GM18498 (cell line): ENCODE measurements around the gene PRMT1.

ENCODE experiments used
- ATAC-seq: cut with Tn5 transposase; IDR thresholded peaks from one replicate; pipeline ENCODE4 v1.9.1; 2021; ENCODE audit warnings: mild to moderate bottlenecking, moderate library complexity; ENCODE audit not compliant: unreplicated experiment

PRMT1 gene

GRCh38 chr19:49667473-49667872 is 9.6 kb upstream of the PRMT1 start:
- no peak for ATAC-seq

GRCh38 chr19:49669516-49669915 is 7.6 kb upstream of the PRMT1 start:
- no peak for ATAC-seq

GRCh38 chr19:49672131-49672919 is 4.7 kb upstream of the PRMT1 start:
- ATAC-seq = no peak

- peak; percentile 30 for ATAC-seq
Observed at GRCh38 chr19:49676136-49676783, 811 bp upstream of the PRMT1 start.

GRCh38 chr19:49676784-49677230 is 264 bp upstream of the PRMT1 start:
- ATAC-seq = peak; percentile 70

GRCh38 chr19:49677901-49678674 is 1.0 kb downstream of the PRMT1 start:
- ATAC-seq = no peak

- ATAC-seq = no peak
Observed at GRCh38 chr19:49678985-49679770, 2.1 kb downstream of the PRMT1 start.

- no peak for ATAC-seq
Observed at GRCh38 chr19:49679771-49680413, 2.8 kb downstream of the PRMT1 start.

GRCh38 chr19:49680421-49681351 is 3.6 kb downstream of the PRMT1 start:
- ATAC-seq = no peak

GRCh38 chr19:49681830-49682229 is 4.8 kb downstream of the PRMT1 start:
- no peak for ATAC-seq

GRCh38 chr19:49682274-49682673 is 5.2 kb downstream of the PRMT1 start:
- ATAC-seq = no peak

GRCh38 chr19:49683814-49684250 is 6.8 kb downstream of the PRMT1 start:
- ATAC-seq = no peak

GRCh38 chr19:49684251-49684982 is 7.3 kb downstream of the PRMT1 start:
- ATAC-seq = no peak

- ATAC-seq = no peak
Observed at GRCh38 chr19:49684983-49685553, 8.0 kb downstream of the PRMT1 start.

- no peak for ATAC-seq
Observed at GRCh38 chr19:49685845-49686332, 8.8 kb downstream of the PRMT1 start.

- no peak for ATAC-seq
Observed at GRCh38 chr19:49686503-49687088, 9.5 kb downstream of the PRMT1 start.

- ATAC-seq = no peak
Observed at GRCh38 chr19:49687150-49687549, 10.1 kb downstream of the PRMT1 start.
